Measurements from ENCODE around the gene ANTXR1.

GRCh38 chr2:69075486-69075885, 62.5 kb downstream of the ANTXR1 start:
- TF ChIP-seq CTCF (IDR thresholded peaks at IDR 0.05) (no peak), POLR2AphosphoS5 (IDR thresholded peaks at IDR 0.05) (no peak)

All from gastroesophageal sphincter (tissue), 3 donors.